HEK293T (cell line): ENCODE data around the gene KIF4A.

Experiments
- CTCF ChIA-PET: fragments of 350-600 bp; formaldehyde crosslinking; extraction: SDS; loops from one replicate; lab custom pipeline; 2021; ENCODE audit warnings: antibody characterized with exemption, inconsistent platforms; lab: Yijun Ruan, JAX
- POLR2A ChIA-PET: fragments of 350-600 bp; formaldehyde crosslinking; extraction: SDS; loops from one replicate; lab custom pipeline; 2020; ENCODE audit warnings: antibody characterized with exemption, inconsistent platforms; lab: Yijun Ruan, JAX
- DNase-seq: peaks from one replicate; pipeline ENCODE4 v3.0.0; 2012; ENCODE audit warnings: mixed read lengths; ENCODE audit errors: extremely low spot score
- ARNT ChIP-seq: fragments of 450-650 bp; IDR thresholded peaks from 2 replicates; pipeline ENCODE4 v1.6.1; 2017; ENCODE audit warnings: mild to moderate bottlenecking
- BHLHE40 ChIP-seq: fragments of 450-650 bp; IDR thresholded peaks from 2 replicates; pipeline ENCODE4 v1.6.1; 2016; ENCODE audit warnings: mild to moderate bottlenecking, moderate library complexity, borderline replicate concordance
- CTBP1 ChIP-seq: fragments of 450-650 bp; IDR thresholded peaks from 2 replicates; pipeline ENCODE4 v1.6.1; 2016; ENCODE audit warnings: borderline replicate concordance
- ELF4 ChIP-seq: fragments of 450-650 bp; IDR thresholded peaks from 2 replicates; pipeline ENCODE4 v1.6.1; 2017; ENCODE audit warnings: antibody characterized with exemption
- FOXA1 ChIP-seq: fragments of 450-650 bp; IDR thresholded peaks from 2 replicates; pipeline ENCODE4 v1.6.1; 2016; ENCODE audit warnings: mild to moderate bottlenecking
- FOXK2 ChIP-seq: fragments of 450-650 bp; IDR thresholded peaks from 2 replicates; pipeline ENCODE4 v1.6.1; 2016; ENCODE audit warnings: mild to moderate bottlenecking
- FOXM1 ChIP-seq: fragments of 450-650 bp; IDR thresholded peaks from 2 replicates; pipeline ENCODE4 v1.6.1; 2017; ENCODE audit warnings: mild to moderate bottlenecking, borderline replicate concordance
- HDGF ChIP-seq: fragments of 450-650 bp; IDR thresholded peaks from 2 replicates; pipeline ENCODE4 v1.6.1; 2017; ENCODE audit warnings: antibody characterized with exemption, borderline replicate concordance
- L3MBTL2 ChIP-seq: fragments of 450-650 bp; conservative IDR thresholded peaks from 2 replicates; pipeline ENCODE4 v1.6.1; 2016; ENCODE audit warnings: mild to moderate bottlenecking
- LEF1 ChIP-seq: fragments of 450-650 bp; IDR thresholded peaks from 2 replicates; pipeline ENCODE4 v1.6.1; 2017; ENCODE audit warnings: mild to moderate bottlenecking, borderline replicate concordance
- NFRKB ChIP-seq: fragments of 450-650 bp; IDR thresholded peaks from 2 replicates; pipeline ENCODE4 v1.6.1; 2016; ENCODE audit warnings: mild to moderate bottlenecking, moderate library complexity
- SP1 ChIP-seq: fragments of 450-650 bp; IDR thresholded peaks from 2 replicates; pipeline ENCODE4 v1.6.1; 2017
- SUZ12 ChIP-seq: fragments of 450-650 bp; IDR thresholded peaks from 2 replicates; pipeline ENCODE4 v1.6.1; 2016; ENCODE audit warnings: mild to moderate bottlenecking
- TARDBP ChIP-seq: fragments of 450-650 bp; IDR thresholded peaks from 2 replicates; pipeline ENCODE4 v1.6.1; 2016
- ZNF384 ChIP-seq: fragments of 450-650 bp; IDR thresholded peaks from 2 replicates; pipeline ENCODE4 v1.6.1; 2016
- TF ChIP-seq, protein P1 (sequence below): fragments of 450-650 bp; IDR thresholded peaks from 2 replicates; pipeline ENCODE4 v1.6.1; 2016

KIF4A gene

DNA sequence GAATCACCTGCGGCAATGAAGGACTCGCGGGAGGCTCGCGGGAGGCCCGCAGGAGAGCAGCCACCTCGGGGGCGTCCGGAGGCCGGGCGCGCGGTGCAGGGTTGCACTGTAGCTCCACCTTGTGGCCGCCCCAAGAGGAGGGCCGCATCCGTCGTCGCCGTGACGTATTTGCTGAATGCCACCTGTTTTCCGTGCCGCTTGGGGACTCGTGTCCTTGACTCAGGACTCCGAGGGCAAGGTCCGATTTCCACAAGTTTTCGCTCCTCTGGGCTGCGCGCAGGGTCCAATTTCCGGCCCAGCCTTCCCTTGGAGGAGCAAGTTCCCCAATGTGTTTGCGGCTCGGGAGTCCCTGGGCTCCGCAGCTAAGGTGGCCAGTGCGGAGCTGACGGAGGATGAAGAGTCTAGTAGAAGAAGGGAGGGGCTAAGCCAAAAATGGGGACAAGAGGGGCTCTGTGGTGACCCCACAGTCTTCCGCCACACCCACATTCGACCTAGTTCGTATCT is 144.0 kb downstream of the KIF4A start:
- DNase-seq: peak; percentile 82
- CTCF ChIA-PET: interaction anchor here (0.6 to 1.7 kb wide), 6 partner anchors 9 to 301 kb away, joined by 3 to 9 read pairs (median 4); partner anchors contain the start of genes GDPD2 and IGBP1
- POLR2A ChIA-PET: interaction anchor here (0.6 to 1.5 kb wide), 8 partner anchors 8 to 195 kb away, joined by 3 to 17 read pairs (median 3); partner anchors contain the start of genes GDPD2, KIF4A and PDZD11
- no peak for TF ChIP-seq FOXK2
- no peak for TF ChIP-seq NFRKB
- TF ChIP-seq L3MBTL2: peak; percentile 87
- no peak for TF ChIP-seq ZNF384
- no peak for TF ChIP-seq FOXA1

DNA sequence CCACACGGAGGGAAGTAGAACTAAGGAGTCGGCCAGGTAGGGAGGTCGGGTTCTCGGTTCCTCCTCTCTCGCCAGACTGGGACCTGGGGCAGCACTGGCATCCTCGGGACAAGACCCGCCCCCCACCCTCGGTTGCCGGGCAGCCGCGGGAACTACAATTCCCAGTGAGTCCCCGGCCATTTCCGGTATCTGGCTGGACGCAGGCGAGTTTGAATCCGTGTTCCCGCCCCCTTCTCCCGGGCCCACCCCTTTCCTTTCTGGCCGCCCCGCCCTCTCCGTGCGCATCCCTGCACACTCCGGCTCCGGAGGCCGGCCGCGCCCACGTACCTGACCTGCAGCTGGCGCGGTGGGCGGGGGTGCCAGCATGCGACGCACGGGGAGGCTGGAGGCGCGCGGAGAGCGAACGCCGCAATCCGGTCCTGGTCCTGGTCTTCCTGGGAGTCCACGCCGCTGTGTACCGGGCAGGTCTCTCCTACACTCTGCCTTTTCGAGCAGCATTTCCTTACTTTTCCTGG is 144.5 kb downstream of the KIF4A start:
- no peak for TF ChIP-seq TARDBP
- TF ChIP-seq NFRKB: no peak
- TF ChIP-seq ARNT: no peak
- TF ChIP-seq L3MBTL2: no peak
- no peak for TF ChIP-seq SUZ12
- no peak for TF ChIP-seq LEF1
- no peak for TF ChIP-seq BHLHE40
- no peak for TF ChIP-seq FOXA1
- no peak for TF ChIP-seq HDGF

DNA sequence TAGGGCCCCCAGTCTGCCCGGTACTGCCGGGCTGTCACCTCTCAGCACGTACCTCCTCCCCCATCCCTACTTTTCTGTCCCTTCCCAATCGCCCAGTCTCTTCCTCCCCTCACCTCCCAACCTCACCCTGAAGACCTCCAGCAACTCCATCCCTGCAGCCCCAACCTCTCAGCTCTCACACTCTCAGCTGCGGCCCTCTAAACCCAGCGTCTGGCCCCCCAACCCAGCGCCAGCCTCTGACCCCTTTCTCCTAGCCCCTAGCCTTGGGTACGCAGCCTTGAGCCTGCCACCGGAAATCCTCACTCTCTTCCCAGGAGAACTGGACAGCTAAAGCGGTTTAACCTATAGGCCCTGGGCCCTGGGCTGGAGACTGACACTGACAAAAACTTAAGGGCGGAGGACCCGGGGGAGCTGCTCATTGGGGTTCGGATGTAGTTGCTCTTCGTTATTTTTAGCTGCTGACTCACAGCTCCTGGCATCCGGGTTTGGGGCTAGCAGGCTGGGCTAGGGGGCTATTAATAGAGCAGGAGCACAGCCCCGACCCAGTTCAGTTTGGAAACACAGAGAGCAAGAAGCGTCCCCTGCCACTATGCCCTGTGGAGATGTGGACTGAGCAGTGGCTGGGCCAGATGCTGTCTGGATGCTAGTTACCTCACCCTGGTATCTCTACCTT is 145.1 kb downstream of the KIF4A start:
- DNase-seq: no peak
- TF ChIP-seq NFRKB (no peak), BHLHE40 (no peak), LEF1 (no peak), ARNT (no peak), CTBP1 (no peak), TARDBP (no peak), FOXA1 (no peak)
- TF ChIP-seq, protein P1, sequence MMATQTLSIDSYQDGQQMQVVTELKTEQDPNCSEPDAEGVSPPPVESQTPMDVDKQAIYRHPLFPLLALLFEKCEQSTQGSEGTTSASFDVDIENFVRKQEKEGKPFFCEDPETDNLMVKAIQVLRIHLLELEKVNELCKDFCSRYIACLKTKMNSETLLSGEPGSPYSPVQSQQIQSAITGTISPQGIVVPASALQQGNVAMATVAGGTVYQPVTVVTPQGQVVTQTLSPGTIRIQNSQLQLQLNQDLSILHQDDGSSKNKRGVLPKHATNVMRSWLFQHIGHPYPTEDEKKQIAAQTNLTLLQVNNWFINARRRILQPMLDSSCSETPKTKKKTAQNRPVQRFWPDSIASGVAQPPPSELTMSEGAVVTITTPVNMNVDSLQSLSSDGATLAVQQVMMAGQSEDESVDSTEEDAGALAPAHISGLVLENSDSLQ: no peak
- POLR2A ChIA-PET: interaction anchor here (1.5 kb wide), 1 partner anchor 17 kb away, joined by 8 read pairs; no protein-coding TSS in a partner anchor
- CTCF ChIA-PET: interaction anchor here (1.4 to 1.6 kb wide), 2 partner anchors 8 to 225 kb away, joined by 4 to 9 read pairs; no protein-coding TSS in a partner anchor

More for the DNA sequence above, 144.5 kb downstream of the KIF4A start:
- ChIA-PET POLR2A (interaction anchor here (0.7 to 1.5 kb wide), 7 partner anchors 8 to 195 kb away, joined by 3 to 17 read pairs (median 3); partner anchors contain the start of genes GDPD2, KIF4A and PDZD11), CTCF (interaction anchor here (0.6 to 1.7 kb wide), 7 partner anchors 9 to 301 kb away, joined by 3 to 9 read pairs (median 4); partner anchors contain the start of genes GDPD2 and IGBP1)
- DNase-seq: peak; percentile 87

DNA sequence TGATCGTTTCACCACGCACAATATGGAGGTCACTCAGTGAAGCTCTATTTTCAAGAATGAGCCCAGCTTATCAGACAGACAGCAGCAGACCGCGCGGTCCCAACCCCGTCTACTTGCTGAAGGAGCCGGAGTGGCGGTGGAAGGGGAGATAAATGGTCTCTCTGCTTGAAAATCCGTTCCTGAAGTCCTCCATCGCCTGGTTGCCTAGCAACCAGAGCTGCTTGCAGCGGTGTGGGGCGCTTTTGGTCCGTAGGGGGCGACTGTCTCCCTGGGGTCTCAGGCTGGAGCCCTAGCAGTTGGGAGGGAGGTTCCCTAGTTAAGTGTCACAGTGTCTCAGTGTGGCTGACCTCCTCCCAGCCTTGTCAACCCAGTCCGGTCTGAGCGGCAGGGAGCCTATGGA is 146.4 kb downstream of the KIF4A start:
- ChIA-PET CTCF (interaction anchor here (0.8 kb wide), 1 partner anchor 13 kb away, joined by 3 read pairs; the partner anchor contains the start of gene GDPD2), POLR2A (interaction anchor here (1.2 kb wide), 1 partner anchor 15 kb away, joined by 4 read pairs; no protein-coding TSS in a partner anchor)
- peak; percentile 31 for DNase-seq
- no peak for TF ChIP-seq ARNT
- TF ChIP-seq NFRKB: no peak
- TF ChIP-seq SP1: no peak
- TF ChIP-seq LEF1: no peak
- TF ChIP-seq FOXA1: no peak
- TF ChIP-seq CTBP1: no peak
- no peak for TF ChIP-seq FOXM1
- no peak for TF ChIP-seq HDGF
- TF ChIP-seq TARDBP: no peak
- TF ChIP-seq, protein P1: no peak

DNA sequence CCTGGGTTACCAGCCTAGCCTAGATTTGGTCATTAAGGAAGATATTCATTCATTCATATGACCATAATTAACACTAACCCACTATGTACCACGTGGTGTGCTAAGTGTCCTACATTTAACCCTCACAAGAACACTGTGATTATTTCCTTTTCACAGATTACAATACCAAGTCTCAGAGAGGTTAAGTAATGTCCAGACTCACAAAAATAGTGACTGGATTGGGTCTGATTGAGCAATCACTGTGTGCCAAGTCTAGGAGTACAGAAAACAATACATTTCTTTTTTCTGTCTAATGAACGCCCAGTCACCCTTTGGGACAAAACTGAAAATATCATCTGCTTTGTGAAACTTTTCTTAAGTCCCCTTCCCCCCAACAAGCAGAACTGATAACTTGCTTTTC is 147.1 kb downstream of the KIF4A start:
- ChIA-PET CTCF (no interaction called here), POLR2A (no interaction called here)
- no peak for TF ChIP-seq ELF4
- TF ChIP-seq, protein P1: no peak
- no peak for TF ChIP-seq SP1
- TF ChIP-seq LEF1: no peak
- TF ChIP-seq NFRKB: no peak
- no peak for TF ChIP-seq TARDBP
- no peak for TF ChIP-seq BHLHE40
- TF ChIP-seq L3MBTL2: no peak
- no peak for TF ChIP-seq ZNF384
- TF ChIP-seq CTBP1: no peak
- no peak for TF ChIP-seq ARNT
- no peak for TF ChIP-seq FOXM1
- TF ChIP-seq SUZ12: no peak
- TF ChIP-seq HDGF: no peak
- TF ChIP-seq FOXK2: no peak
- no peak for TF ChIP-seq FOXA1
- DNase-seq: no peak
